ENCODE measurements around the gene DOCK1.

The DOCK1 gene

GRCh38 chr10:127154831-127155620, 249.8 kb downstream of the DOCK1 start:
- H3K27me3 Mint-ChIP-seq = no peaks in the 10 kb centered on the region
- H3K36me3 Mint-ChIP-seq (ENCODE audit: low read depth) = no peaks in the 10 kb centered on the region
- no peak overlapping the region for H3K27ac Mint-ChIP-seq
- DNase-seq (no peak), ATAC-seq (no peak)
- H3K4me1 Mint-ChIP-seq = no peaks in the 10 kb centered on the region
- no peaks in the 10 kb centered on the region for H3K9me3 Mint-ChIP-seq
- H3K4me3 Mint-ChIP-seq = no peak overlapping the region

- H3K4me1 Mint-ChIP-seq = no peaks in the 10 kb centered on the region
- H3K27ac Mint-ChIP-seq = no peak overlapping the region
- H3K36me3 Mint-ChIP-seq (ENCODE audit: low read depth) = no peaks in the 10 kb centered on the region
These were observed 251.9 kb downstream of the DOCK1 start for GRCh38 chr10:127157089-127157488.

GRCh38 chr10:127157506-127158200, 252.4 kb downstream of the DOCK1 start:
- Mint-ChIP-seq H3K36me3 (ENCODE audit: low read depth) (no peaks in the 10 kb centered on the region), H3K4me1 (no peaks in the 10 kb centered on the region), H3K9me3 (no peaks in the 10 kb centered on the region), H3K27me3 (no peaks in the 10 kb centered on the region), H3K4me3 (no peak overlapping the region), H3K27ac (no peak overlapping the region)
- DNase-seq (no peak), ATAC-seq (no peak)

More at GRCh38 chr10:127157089-127157488, 251.9 kb downstream of the DOCK1 start:
- DNase-seq (no peak), ATAC-seq (no peak)
- no peak overlapping the region for H3K4me3 Mint-ChIP-seq
- H3K9me3 Mint-ChIP-seq = no peaks in the 10 kb centered on the region
- no peaks in the 10 kb centered on the region for H3K27me3 Mint-ChIP-seq

- Mint-ChIP-seq H3K36me3 (ENCODE audit: low read depth) (no peaks in the 10 kb centered on the region), H3K4me3 (no peak overlapping the region), H3K4me1 (no peaks in the 10 kb centered on the region), H3K27me3 (no peaks in the 10 kb centered on the region), H3K27ac (no peak overlapping the region), H3K9me3 (no peaks in the 10 kb centered on the region)
- ATAC-seq (no peak), DNase-seq (no peak)
These were observed 253.4 kb downstream of the DOCK1 start for GRCh38 chr10:127158662-127159061.

GRCh38 chr10:127159648-127160245, 254.5 kb downstream of the DOCK1 start:
- Mint-ChIP-seq H3K36me3 (ENCODE audit: low read depth) (no peaks in the 10 kb centered on the region), H3K27ac (no peak overlapping the region), H3K9me3 (no peaks in the 10 kb centered on the region), H3K4me3 (no peak overlapping the region), H3K27me3 (no peaks in the 10 kb centered on the region), H3K4me1 (no peaks in the 10 kb centered on the region)
- DNase-seq = no peak
- no peak for ATAC-seq

- Mint-ChIP-seq H3K9me3 (no peaks in the 10 kb centered on the region), H3K4me1 (no peaks in the 10 kb centered on the region), H3K27ac (no peak overlapping the region), H3K36me3 (ENCODE audit: low read depth) (no peaks in the 10 kb centered on the region), H3K27me3 (no peaks in the 10 kb centered on the region), H3K4me3 (no peak overlapping the region)
- DNase-seq (no peak), ATAC-seq (no peak)
These were observed 256.3 kb downstream of the DOCK1 start for GRCh38 chr10:127161482-127161881.

GRCh38 chr10:127162841-127163240, 257.6 kb downstream of the DOCK1 start:
- no peak overlapping the region for H3K27ac Mint-ChIP-seq
- H3K27me3 Mint-ChIP-seq = no peaks in the 10 kb centered on the region
- H3K4me1 Mint-ChIP-seq = no peaks in the 10 kb centered on the region

GRCh38 chr10:127168261-127168660, 263.0 kb downstream of the DOCK1 start:
- ATAC-seq (no peak), DNase-seq (no peak)
- Mint-ChIP-seq H3K4me3 (no peak overlapping the region), H3K27me3 (no peaks in the 10 kb centered on the region), H3K36me3 (ENCODE audit: low read depth) (no peaks in the 10 kb centered on the region), H3K27ac (no peak overlapping the region), H3K4me1 (no peaks in the 10 kb centered on the region), H3K9me3 (no peaks in the 10 kb centered on the region)

More at GRCh38 chr10:127162841-127163240, 257.6 kb downstream of the DOCK1 start:
- ATAC-seq (no peak), DNase-seq (no peak)
- Mint-ChIP-seq H3K4me3 (no peak overlapping the region), H3K9me3 (no peaks in the 10 kb centered on the region), H3K36me3 (ENCODE audit: low read depth) (no peaks in the 10 kb centered on the region)

- Mint-ChIP-seq H3K4me3 (no peak overlapping the region), H3K36me3 (ENCODE audit: low read depth) (no peaks in the 10 kb centered on the region), H3K27me3 (no peaks in the 10 kb centered on the region), H3K9me3 (no peaks in the 10 kb centered on the region), H3K4me1 (no peaks in the 10 kb centered on the region), H3K27ac (no peak overlapping the region)
- ATAC-seq = no peak
- no peak for DNase-seq
These were observed 269.6 kb downstream of the DOCK1 start for GRCh38 chr10:127174866-127175265.

- no peaks in the 10 kb centered on the region for H3K27me3 Mint-ChIP-seq
- no peaks in the 10 kb centered on the region for H3K36me3 Mint-ChIP-seq (ENCODE audit: low read depth)
- no peaks in the 10 kb centered on the region for H3K9me3 Mint-ChIP-seq
- no peaks in the 10 kb centered on the region for H3K4me1 Mint-ChIP-seq
- no peak overlapping the region for H3K27ac Mint-ChIP-seq
- ATAC-seq (no peak), DNase-seq (no peak)
- H3K4me3 Mint-ChIP-seq = no peak overlapping the region
These were observed 270.3 kb downstream of the DOCK1 start for GRCh38 chr10:127175357-127176110.

- no peak for ATAC-seq
- no peaks in the 10 kb centered on the region for H3K36me3 Mint-ChIP-seq (ENCODE audit: low read depth)
- H3K4me3 Mint-ChIP-seq = no peak overlapping the region
- DNase-seq = no peak
- no peaks in the 10 kb centered on the region for H3K27me3 Mint-ChIP-seq
- no peaks in the 10 kb centered on the region for H3K9me3 Mint-ChIP-seq
- no peak overlapping the region for H3K27ac Mint-ChIP-seq
- no peaks in the 10 kb centered on the region for H3K4me1 Mint-ChIP-seq
These were observed 271.4 kb downstream of the DOCK1 start for GRCh38 chr10:127176649-127177048.

GRCh38 chr10:127179612-127180250, 274.5 kb downstream of the DOCK1 start:
- H3K27me3 Mint-ChIP-seq = no peaks in the 10 kb centered on the region
- ATAC-seq (no peak), DNase-seq (no peak)
- H3K4me3 Mint-ChIP-seq = no peak overlapping the region
- no peaks in the 10 kb centered on the region for H3K9me3 Mint-ChIP-seq
- H3K36me3 Mint-ChIP-seq (ENCODE audit: low read depth) = no peaks in the 10 kb centered on the region
- H3K27ac Mint-ChIP-seq = no peak overlapping the region
- H3K4me1 Mint-ChIP-seq = no peaks in the 10 kb centered on the region

GRCh38 chr10:127182161-127182560, 276.9 kb downstream of the DOCK1 start:
- no peak for ATAC-seq
- no peaks in the 10 kb centered on the region for H3K4me1 Mint-ChIP-seq
- H3K4me3 Mint-ChIP-seq = no peak overlapping the region
- no peaks in the 10 kb centered on the region for H3K36me3 Mint-ChIP-seq (ENCODE audit: low read depth)
- H3K9me3 Mint-ChIP-seq = no peaks in the 10 kb centered on the region
- no peaks in the 10 kb centered on the region for H3K27me3 Mint-ChIP-seq
- no peak overlapping the region for H3K27ac Mint-ChIP-seq
- no peak for DNase-seq

GRCh38 chr10:127184582-127184981, 279.4 kb downstream of the DOCK1 start:
- H3K27me3 Mint-ChIP-seq = no peaks in the 10 kb centered on the region
- no peak for DNase-seq
- no peak for ATAC-seq
- H3K9me3 Mint-ChIP-seq = no peaks in the 10 kb centered on the region
- H3K27ac Mint-ChIP-seq = no peak overlapping the region
- no peaks in the 10 kb centered on the region for H3K4me1 Mint-ChIP-seq
- H3K4me3 Mint-ChIP-seq = no peak overlapping the region
- H3K36me3 Mint-ChIP-seq (ENCODE audit: low read depth) = no peaks in the 10 kb centered on the region

Data from activated naive CD8-positive, alpha-beta T cell treated with anti-CD3 and anti-CD28 coated beads, Interleukin-2, amount 50 U/mL, for 24 hours (primary cell).